GM21529 (cell line): Measurements from ENCODE around the gene SDHA.
"Not testable (repeated sequence)": the region's sequence is repeated elsewhere in the genome, so short reads cannot be mapped to it uniquely, and the experiment has no call there.

Experiments used
- ATAC-seq: cut with Tn5 transposase; IDR thresholded peaks from one replicate; pipeline ENCODE4 v1.9.1; 2021; ENCODE audit not compliant: unreplicated experiment

Gene SDHA

DNA sequence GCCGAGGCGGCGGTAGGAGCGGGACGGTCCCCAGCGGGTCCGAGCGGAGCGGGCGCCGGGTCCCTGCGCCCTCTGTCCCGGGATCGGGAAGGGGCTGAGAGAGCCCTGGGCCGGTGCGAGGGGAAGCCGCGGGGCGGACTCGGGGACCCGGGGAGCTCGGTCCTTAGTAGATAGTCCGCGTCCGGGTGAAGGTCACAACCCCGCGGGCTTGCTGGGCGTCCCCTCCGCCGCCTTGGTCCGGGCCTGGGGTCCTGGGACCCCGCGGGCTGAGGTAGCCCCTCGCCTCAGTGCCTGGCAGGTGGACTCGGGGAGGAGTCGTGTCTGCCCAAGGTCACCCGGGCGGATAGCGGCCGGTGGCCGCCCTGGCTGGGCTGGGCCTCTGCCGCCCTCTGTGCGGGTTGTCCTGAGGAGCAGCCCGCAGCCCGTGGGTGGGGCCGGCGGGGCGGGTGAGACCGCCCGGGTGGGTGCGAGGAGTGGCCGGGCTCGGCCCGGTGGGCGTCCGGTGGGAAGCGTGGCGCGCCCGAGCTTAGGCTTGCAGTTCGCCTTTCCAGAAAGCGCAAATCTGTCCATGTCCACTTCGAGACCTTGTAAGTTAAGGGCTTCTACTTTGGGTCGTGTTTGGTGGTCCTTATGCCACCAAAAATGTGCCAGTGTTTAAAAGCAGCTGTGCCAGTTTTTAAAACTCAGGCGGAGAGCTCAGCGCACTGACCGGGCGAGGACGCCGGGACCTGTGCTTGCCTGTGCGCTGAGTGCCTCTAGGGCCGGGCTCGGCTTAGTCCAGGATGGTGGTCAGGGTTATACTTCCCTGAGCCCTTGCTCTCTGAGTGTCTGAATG lies 554 bp downstream of the SDHA start:
- peak; percentile 29 for ATAC-seq

DNA sequence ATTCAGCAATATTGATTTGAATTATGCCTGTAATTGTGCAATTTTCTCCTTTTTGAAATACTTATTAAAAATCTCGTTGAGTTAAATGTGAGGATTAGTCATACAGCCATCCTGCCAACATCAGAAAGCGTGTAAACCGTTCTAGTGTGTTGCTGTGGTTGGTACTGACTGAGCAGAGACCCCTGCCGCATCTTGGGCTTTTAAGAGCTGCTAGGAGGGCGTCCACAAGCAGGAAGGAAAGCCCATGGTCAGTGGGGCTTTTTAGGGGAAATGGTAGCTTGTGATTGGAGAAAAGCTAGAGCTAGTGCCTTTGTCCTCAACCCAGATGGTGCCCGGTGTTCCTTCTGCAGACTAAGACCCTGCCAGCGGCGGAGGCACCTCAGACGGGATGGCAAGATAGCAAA lies 1.3 kb downstream of the SDHA start:
- no peak for ATAC-seq

DNA sequence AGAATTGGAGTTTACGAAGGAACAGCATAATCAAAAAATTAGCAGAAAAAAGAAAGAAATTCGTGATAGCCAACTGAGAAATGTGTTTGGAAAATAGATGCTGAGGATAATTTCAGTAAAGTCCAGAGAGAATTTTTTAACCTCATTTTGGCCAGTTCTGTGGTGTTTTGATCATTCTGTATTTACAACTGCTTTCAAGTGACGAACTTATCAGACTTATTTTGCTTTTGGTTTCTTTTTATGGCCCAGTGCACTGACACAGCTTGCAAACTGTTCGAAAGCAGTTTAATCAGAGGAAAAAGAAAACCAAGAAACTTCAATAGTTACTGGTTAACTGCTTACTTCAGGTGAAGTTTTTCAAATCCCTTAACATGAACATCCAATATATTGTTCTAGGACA lies 1.9 kb downstream of the SDHA start:
- ATAC-seq, result no peak

- ATAC-seq, result not testable (repeated sequence)
These were observed 5.0 kb downstream of the SDHA start for GRCh38 chr5:222951-223715.

GRCh38 chr5:223791-224190 lies 5.7 kb downstream of the SDHA start:
- no peak for ATAC-seq

GRCh38 chr5:225334-225733 lies 7.2 kb downstream of the SDHA start:
- ATAC-seq, result no peak

DNA sequence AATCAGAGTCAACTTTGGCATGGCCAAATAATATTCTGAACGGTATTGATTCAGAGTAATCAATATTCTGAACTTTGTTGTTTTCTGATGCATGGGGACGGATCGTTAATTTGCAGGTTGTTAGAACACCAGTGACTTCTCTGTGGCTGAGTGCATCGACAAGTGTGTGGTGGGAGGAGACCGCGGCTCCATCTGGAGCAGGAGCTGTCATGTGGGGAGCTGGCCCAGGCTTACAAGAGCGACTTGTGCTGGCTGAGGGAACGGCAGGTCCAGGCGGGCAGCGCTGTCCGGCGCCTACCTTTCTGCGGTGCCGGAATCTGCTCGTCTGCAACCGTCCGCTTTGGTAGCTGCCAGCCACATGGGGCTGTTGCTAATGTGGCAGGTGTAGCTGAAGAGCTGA lies 9.3 kb downstream of the SDHA start:
- ATAC-seq, result not testable (repeated sequence)

- ATAC-seq, result no peak
These were observed 10.8 kb downstream of the SDHA start for GRCh38 chr5:228886-229285.

- no peak for ATAC-seq
These were observed 12.6 kb downstream of the SDHA start for GRCh38 chr5:230711-231110.

DNA sequence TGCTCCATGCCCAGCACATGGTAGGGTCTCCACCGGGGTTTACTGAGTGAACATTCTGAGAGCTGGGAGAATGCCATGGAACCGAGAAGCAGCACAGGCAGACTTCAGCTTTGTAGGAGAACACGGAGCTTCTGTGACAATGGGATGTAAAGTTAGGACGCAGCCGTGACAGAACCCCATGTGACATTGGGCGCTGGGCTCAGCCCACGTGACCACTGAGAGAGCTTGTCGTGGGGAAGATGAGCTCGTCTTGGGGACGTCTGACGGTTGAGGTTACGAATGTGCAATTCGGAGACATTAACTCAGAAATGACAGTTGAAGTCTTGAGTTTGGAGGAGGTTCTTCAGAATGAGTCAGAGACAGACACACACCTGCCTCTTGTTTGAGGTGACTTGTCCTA lies 13.5 kb downstream of the SDHA start:
- ATAC-seq, result no peak

GRCh38 chr5:233426-233825 lies 15.3 kb downstream of the SDHA start:
- not testable (repeated sequence) for ATAC-seq

GRCh38 chr5:234450-234849 lies 16.3 kb downstream of the SDHA start:
- ATAC-seq, result no peak

- ATAC-seq, result not testable (repeated sequence)
These were observed 17.4 kb downstream of the SDHA start for GRCh38 chr5:235527-235926.

DNA sequence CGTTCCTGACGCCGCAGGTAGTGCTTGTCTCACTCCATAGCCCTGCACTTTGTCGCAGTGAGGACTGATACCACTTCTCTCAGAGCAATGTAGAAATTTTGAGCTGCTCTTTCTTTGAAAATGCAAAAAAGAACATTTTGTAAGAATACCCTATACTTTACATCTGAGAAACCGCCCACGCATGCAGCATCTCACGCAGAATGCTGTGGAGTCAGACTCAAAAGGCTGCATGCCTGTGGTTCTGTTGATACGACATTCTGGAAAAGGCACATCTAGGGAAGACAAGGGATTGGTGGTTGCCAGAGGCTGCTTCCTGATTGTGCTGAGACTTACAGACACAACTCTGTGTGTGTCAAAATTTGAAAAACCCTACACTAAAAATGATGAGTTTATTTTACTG lies 19.8 kb downstream of the SDHA start:
- not testable (repeated sequence) for ATAC-seq

DNA sequence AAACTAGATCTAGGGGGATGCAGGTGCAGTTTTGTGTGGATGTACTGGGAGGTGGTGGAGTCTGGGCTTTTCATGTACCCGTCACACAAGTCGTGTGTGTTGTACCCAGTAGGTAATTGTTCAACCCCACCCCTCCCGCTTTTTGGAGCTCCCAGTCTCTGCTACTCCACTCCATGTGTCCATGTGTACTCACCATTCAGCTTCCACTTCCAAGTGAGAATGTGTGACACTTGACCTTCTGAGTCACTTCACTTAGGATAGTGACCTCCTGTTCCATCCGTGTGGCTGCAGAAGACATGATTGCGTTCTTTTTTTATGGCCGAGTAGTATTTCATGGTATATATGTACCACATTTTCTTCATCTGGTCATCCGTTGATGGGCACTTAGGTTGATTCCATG lies 22.4 kb downstream of the SDHA start:
- ATAC-seq, result not testable (repeated sequence)

- not testable (repeated sequence) for ATAC-seq
These were observed 23.0 kb downstream of the SDHA start for GRCh38 chr5:241045-241669.

- ATAC-seq, result not testable (repeated sequence)
These were observed 25.7 kb downstream of the SDHA start for GRCh38 chr5:243683-244367.

DNA sequence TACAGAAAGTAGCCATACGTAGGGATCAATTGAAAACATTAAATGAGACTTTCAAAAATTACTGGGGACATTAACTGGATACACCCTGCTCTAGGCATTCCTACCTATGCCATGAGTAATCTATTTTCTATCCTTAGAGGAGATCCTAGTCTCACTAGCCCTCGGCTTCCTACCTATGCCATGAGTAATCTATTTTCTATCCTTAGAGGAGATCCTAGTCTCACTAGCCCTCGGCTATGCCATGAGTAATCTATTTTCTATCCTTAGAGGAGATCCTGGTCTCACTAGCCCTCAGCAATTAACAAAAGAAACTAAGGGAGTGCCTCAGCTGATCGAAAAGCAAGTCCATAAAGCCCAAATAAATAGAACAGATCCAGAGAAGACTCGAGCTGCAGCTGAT lies 27.6 kb downstream of the SDHA start:
- ATAC-seq, result not testable (repeated sequence)

GRCh38 chr5:250396-250795 lies 32.3 kb downstream of the SDHA start:
- not testable (repeated sequence) for ATAC-seq

DNA sequence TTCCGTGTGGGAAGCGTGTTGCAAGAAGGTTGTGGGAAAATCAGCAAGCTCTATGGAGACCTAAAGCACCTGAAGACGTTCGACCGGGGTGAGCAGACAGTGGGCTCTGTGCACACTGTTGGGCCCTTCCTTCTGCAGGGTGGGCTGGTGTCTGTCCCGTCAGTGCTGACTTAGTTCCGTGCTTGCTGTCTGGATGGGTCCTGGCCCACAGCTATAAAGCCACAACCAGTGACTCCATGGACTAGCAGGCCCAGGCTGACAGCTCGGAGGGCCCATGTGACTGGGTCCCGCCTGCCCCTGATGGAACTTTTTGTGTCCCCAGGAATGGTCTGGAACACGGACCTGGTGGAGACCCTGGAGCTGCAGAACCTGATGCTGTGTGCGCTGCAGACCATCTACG lies 32.9 kb downstream of the SDHA start:
- not testable (repeated sequence) for ATAC-seq

DNA sequence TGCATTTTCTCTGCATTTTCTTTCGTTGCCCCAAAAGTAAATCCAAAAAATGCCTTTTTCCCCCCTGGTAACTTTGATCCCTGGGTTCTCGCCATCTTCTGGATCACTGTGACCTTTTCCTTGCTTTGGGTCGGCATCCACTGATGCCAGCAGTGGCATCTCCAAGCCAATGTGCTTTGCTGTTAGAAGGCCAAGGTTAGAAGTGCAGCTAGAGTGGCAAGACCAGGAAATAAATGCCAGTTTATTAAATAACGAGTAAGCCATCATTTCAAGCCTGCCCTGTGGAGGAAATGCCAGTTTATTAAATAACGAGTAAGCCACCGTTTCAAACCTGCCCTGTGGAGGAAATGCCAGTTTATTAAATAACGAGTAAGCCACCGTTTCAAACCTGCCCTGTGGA lies 33.4 kb downstream of the SDHA start:
- not testable (repeated sequence) for ATAC-seq
